Motor neuron (in vitro differentiated cells): ENCODE results near the gene RASGRP2. TPM values are rescaled to one million over a fixed set of nuclear protein-coding genes. Genes with fewer than 3 reads are reported as not detected.

Source experiments
- ATAC-seq, 8 experiments: fragments of 200-7000 bp; cut with Tn5 transposase; replicated peaks in 6 of 8; 2 replicates each; pipeline ENCODE4 v1.8.0; 2021; ENCODE audit warnings: mild to moderate bottlenecking in 8 of 8, moderate library complexity in 8 of 8
- H3K27ac ChIP-seq, 2 donors: fragments of 250-450 bp; sonication (Bioruptor Pico); 2 replicates each; pipeline ENCODE4 v1.9.0; 2021; ENCODE audit warnings: antibody characterized with exemption in 2 of 2, mild to moderate bottlenecking in 2 of 2, moderate library complexity in 1 of 2
- H3K4me1 ChIP-seq, 2 donors: fragments of 250-450 bp; sonication (Bioruptor Pico); replicated peaks in 1 of 2; 2 replicates each; pipeline ENCODE4 v1.6.1; 2021; ENCODE audit warnings: antibody characterized with exemption in 2 of 2, mild to moderate bottlenecking in 2 of 2, moderate library complexity in 1 of 2
- H3K4me3 ChIP-seq, 5 donors: fragments of 250-450 bp; sonication (Bioruptor Pico); 2 replicates each; pipeline ENCODE4 v1.9.0; 2021; ENCODE audit warnings: antibody characterized with exemption in 5 of 5, mild to moderate bottlenecking in 5 of 5, moderate library complexity in 4 of 5
- WGBS, 10 experiments: fragments of 450-650 bp; shearing (Covaris generic); methylation state at CpG; one replicate each; pipeline ENCODE4 v1.0.0; 2022; 5-methylcytosine and 5-hydroxymethylcytosine counted together
- in situ Hi-C, 9 experiments: fragments of 400-800 bp; cut with MboI; loops; one replicate each; pipeline ENCODE4 v1.15.0; 2021; ENCODE audit warnings: low sequenced_read_pairs in 9 of 9, low pct_unique_long_range_greater_than_20kb in 2 of 9; ENCODE audit not compliant: unreplicated experiment in 9 of 9
- total RNA-seq, 8 experiments: library from RNA; unstranded; fragments of 300-600 nt; gene quantifications; 2 replicates each; pipeline versions ENCODE4 v1.2.3 to v1.2.4, GENCODE V29; 2022

RASGRP2 gene
- total RNA-seq, 8 experiments from 2014 or later = 0.63 to 5.5 (median 2.1) TPM

DNA sequence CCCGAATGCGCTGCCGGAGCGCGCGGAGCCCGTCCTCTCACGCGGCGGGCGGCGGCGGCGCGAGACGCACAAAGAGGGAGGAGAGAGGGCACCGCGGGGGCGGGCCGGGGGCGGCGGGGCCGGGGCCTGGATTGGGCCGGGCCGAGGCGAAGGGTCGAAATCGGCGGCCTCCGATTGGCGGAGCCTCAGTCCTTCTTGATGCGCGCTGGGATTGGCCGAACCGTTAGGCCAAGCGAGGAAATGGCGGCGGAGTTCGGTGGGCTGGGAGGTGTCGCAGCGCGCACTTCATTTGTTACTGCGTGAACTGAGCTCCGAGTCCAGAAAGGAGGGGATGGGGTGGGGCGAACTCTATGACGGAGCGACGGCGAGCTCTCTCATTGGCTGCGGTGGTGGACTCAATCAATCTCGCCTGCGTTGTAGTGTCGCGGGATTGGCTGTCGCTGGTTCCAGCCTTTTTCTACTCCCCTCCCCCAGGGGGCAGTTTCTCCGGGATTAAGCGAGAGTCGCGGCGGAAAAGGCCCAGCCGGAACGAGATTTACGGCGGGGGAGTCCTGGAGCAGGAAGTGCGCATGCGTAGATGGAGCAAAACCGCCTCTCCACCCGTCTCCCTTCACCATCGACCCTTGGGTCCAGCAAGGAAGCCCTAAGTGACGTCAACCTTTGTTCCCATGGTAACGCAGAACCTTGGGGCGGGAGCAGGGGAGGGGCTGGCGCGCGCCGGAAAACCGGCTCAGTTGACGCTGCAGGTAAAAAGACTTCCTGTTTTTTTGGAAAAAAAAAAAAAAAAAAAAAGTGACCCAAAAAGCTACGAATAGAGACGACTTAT, 34.7 kb upstream of the RASGRP2 start, which contains the start of gene SF1:
Gene SF1 (minus strand): TSS at position 70 of the 826 bp plus-strand sequence. CDS start 150 bp downstream, outside the sequence.
- peaks cover 13 to 16% of the 10 kb centered on the region in 2 donors for H3K4me1 ChIP-seq
- 0 to 1% (median 0%) methylated on average over 2 to 29 of the region's 80 CpGs for WGBS, 10 experiments
- peak; percentile 83 to 92 (median 90) for ATAC-seq

DNA sequence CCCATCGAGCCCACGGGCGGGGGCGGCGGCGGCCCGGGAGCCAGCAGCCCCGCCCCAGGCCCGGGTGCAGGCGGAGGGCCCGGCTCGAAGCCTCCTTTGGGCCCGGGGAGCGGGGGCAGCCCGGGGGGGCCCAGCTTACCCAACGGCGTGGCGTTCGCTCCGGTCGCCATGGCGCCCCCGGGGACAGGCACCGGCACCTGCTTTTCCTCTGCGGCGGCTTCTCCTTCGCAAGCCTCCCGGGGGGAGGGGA, 34.2 kb upstream of the RASGRP2 start:
- ATAC-seq = peak in 3 of 8 experiments; percentile 0 to 6 (median 3)
- Histone ChIP-seq H3K27ac (peak overlapping the region; percentile 97 to 99), H3K4me1 (peaks cover 13 to 16% of the 10 kb centered on the region in 2 donors), H3K4me3 (peak overlapping the region; percentile 65 to 96 (median 93))
- in situ Hi-C loops = no loop called here
- WGBS, 10 experiments = no CpG with 5 or more reads among the region's 28 CpGs

More for the DNA sequence above, 34.7 kb upstream of the RASGRP2 start, which contains the start of gene SF1:
- Histone ChIP-seq H3K4me3 (peak within 1 kb of the TSS; percentile 65 to 96 (median 93)), H3K27ac (peak within 1 kb of the TSS; percentile 97 to 99)
- in situ Hi-C loops = no loop called here

GRCh38 chr11:64777449-64778222, 33.7 kb upstream of the RASGRP2 start:
- H3K27ac ChIP-seq = peak overlapping the region; percentile 97 to 99
- WGBS, 10 experiments = 0% methylated on average over 1 to 3 of the region's 98 CpGs; no CpG with 5 or more reads in 6 of the 10 experiments
- peaks cover 13 to 16% of the 10 kb centered on the region in 2 donors for H3K4me1 ChIP-seq
- H3K4me3 ChIP-seq = peak overlapping the region; percentile 65 to 96 (median 93)
- peak; percentile 0 to 14 (median 6) for ATAC-seq
- in situ Hi-C loops = no loop called here

DNA sequence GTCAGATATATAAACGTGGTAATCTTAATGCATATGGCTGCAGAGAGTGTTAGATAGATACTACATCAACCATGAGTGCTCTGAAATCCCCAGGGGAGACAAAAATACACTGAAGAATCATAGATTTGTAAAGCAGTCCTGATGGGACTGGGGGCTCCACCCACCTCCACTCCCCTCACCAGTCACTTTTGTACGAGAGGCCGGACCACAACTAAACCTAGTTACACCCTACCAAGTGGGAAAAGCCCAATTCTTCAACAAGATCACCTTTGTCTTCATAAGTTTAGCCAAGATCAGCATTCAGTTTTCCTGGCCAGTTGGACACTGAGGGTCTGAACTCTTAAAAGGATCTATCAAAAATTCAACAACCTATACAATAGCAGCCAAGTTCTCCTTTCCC, 32.9 kb upstream of the RASGRP2 start:
- 0 to 63% (median 33%) methylated on average over 1 to 3 of the region's 3 CpGs; no CpG with 5 or more reads in 2 of the 10 experiments for WGBS, 10 experiments
- Histone ChIP-seq H3K4me3 (peak overlapping the region; percentile 65 to 96 (median 93)), H3K27ac (no peak overlapping the region), H3K4me1 (peaks cover 13 to 16% of the 10 kb centered on the region in 2 donors)
- ATAC-seq = no peak
- in situ Hi-C loops = no loop called here

GRCh38 chr11:64776425-64776824, 32.5 kb upstream of the RASGRP2 start:
- WGBS, 10 experiments = 43 to 94% (median 88%) methylated on average over 3 to 6 of the region's 6 CpGs; no CpG with 5 or more reads in 1 of the 10 experiments
- in situ Hi-C loops = no loop called here
- peak overlapping the region in 3 of 5 donors; percentile 74 to 96 (median 95) for H3K4me3 ChIP-seq

GRCh38 chr11:64774144-64774543, 30.2 kb upstream of the RASGRP2 start:
- WGBS, 10 experiments = 75 to 100% (median 90%) methylated on average over 1 to 3 of the region's 5 CpGs; no CpG with 5 or more reads in 1 of the 10 experiments
- no peak overlapping the region for H3K4me3 ChIP-seq
- no peak overlapping the region for H3K27ac ChIP-seq
- H3K4me1 ChIP-seq = peaks cover 7 to 11% of the 10 kb centered on the region in 2 donors
- no peak for ATAC-seq
- in situ Hi-C loops = no loop called here

More at GRCh38 chr11:64776425-64776824, 32.5 kb upstream of the RASGRP2 start:
- Histone ChIP-seq H3K27ac (no peak overlapping the region), H3K4me1 (peaks cover 13 to 16% of the 10 kb centered on the region in 2 donors)
- no peak for ATAC-seq

- no peak overlapping the region for H3K27ac ChIP-seq
- H3K4me3 ChIP-seq = no peak overlapping the region
- WGBS, 10 experiments = 58 to 100% (median 93%) methylated on average over 2 to 3 of the region's 3 CpGs
- H3K4me1 ChIP-seq = peaks cover 7 to 11% of the 10 kb centered on the region in 2 donors
- in situ Hi-C loops = no loop called here
- ATAC-seq = peak in 2 of 8 experiments; percentile 20 to 24
Measured at GRCh38 chr11:64772303-64773018, 28.5 kb upstream of the RASGRP2 start.

- Histone ChIP-seq H3K27ac (no peak overlapping the region), H3K4me3 (no peak overlapping the region), H3K4me1 (peaks cover 7 to 11% of the 10 kb centered on the region in 2 donors)
- WGBS, 10 experiments = 71 to 100% (median 88%) methylated on average over 1 to 2 of the region's 2 CpGs; no CpG with 5 or more reads in 2 of the 10 experiments
- in situ Hi-C loops = no loop called here
- no peak for ATAC-seq
Measured at GRCh38 chr11:64771861-64772260, 27.9 kb upstream of the RASGRP2 start.

DNA sequence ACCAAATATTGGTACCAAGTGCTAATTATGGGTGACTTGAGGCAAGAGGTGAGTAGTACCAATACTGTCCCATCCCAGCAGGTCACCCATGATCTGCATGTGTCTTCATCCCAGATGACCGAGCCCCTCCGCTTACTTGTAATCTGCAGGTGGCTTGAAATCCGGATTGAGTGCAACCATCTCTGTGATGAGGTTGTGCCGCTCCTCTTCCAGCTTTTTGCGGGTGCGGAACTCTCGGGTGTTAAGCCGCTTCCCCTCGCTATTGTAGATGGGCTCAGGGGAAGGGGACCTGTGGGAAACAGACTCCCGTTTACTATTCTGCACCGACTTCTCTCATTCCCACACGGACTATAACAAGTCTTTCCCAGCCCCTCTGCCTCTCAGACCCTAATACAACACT, 26.2 kb upstream of the RASGRP2 start:
- in situ Hi-C loops = no loop called here
- Histone ChIP-seq H3K4me1 (peaks cover 0 to 2% of the 10 kb centered on the region in 2 donors), H3K27ac (no peak overlapping the region), H3K4me3 (no peak overlapping the region)
- ATAC-seq = no peak
- WGBS, 10 experiments = 88 to 100% (median 94%) methylated on average over 1 to 11 of the region's 12 CpGs; no CpG with 5 or more reads in 6 of the 10 experiments

DNA sequence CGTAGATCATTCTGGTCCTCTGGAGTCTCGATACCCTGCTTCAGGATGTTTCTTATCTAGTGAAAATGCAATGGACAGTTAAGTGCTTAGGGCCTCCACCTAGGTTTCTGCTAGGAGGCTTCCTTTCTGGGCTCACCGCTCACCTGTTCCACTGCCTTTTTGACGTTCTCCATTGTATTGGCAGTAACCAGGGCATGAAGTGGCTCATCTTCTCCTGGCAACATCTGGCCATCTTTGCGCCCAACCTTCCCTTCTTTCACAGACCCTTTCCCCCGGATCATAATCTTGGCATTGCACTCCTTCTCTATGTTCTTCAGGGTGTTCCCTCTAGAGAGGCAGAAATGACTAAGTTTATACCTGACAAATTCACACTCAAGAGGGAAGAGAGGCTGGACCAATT, 25.3 kb upstream of the RASGRP2 start:
- in situ Hi-C loops = no loop called here
- peaks cover 7 to 10% of the 10 kb centered on the region in 2 donors for H3K4me1 ChIP-seq
- H3K27ac ChIP-seq = no peak overlapping the region
- no peak for ATAC-seq
- no peak overlapping the region for H3K4me3 ChIP-seq
- 85 to 100% (median 98%) methylated on average over 1 to 6 of the region's 6 CpGs; no CpG with 5 or more reads in 2 of the 10 experiments for WGBS, 10 experiments

DNA sequence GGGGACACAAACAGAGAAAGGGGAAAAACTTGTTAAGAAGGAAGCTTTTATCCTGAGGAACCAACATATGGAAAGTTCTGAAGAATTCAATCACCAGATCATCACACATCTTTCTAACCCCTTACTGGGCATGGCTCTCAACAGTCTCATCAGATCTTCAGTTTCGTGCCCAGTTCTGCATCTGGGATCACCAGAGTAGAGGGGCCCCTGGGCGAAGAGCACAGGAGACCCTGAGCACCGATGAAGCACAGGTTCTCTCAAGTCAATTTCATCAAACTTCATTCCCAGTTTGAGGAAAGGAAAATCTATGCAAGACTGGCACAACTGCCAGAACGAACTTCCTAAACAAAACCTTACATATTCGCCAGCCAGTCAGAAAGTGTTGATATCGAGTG, 24.4 kb upstream of the RASGRP2 start:
- Histone ChIP-seq H3K27ac (no peak overlapping the region), H3K4me3 (no peak overlapping the region), H3K4me1 (peaks cover 17 to 20% of the 10 kb centered on the region in 2 donors)
- in situ Hi-C loops = no loop called here
- no peak for ATAC-seq
- 70 to 100% (median 93%) methylated on average over 1 to 5 of the region's 6 CpGs; no CpG with 5 or more reads in 2 of the 10 experiments for WGBS, 10 experiments
